Tibial nerve (tissue), 4 donors: ENCODE results near the gene HBG1. TPM values are rescaled to one million over a fixed set of nuclear protein-coding genes. Genes with fewer than 3 reads are reported as not detected.

ENCODE experiments used
- DNase-seq, 2 donors: peaks; one replicate each; pipeline ENCODE4 v3.0.0-alpha.2; 2019; ENCODE audit warnings: low spot score in 2 of 2
- H3K27ac ChIP-seq, 4 donors: fragments of 200-600 bp; sonication (generic) in 3 of 4; one replicate each; pipeline ENCODE4 v1.5.1; 2017 to 2019; ENCODE audit warnings: mild to moderate bottlenecking in 1 of 4
- H3K27me3 ChIP-seq, 2 donors: fragments of 200-600 bp; sonication (generic) in 1 of 2; one replicate each; pipeline versions ENCODE4 v1.5.1 to v1.6.0; 2017 to 2019
- H3K36me3 ChIP-seq, 3 donors: fragments of 200-600 bp; sonication (generic); one replicate each; pipeline ENCODE4 v1.5.1; 2018 to 2019
- H3K4me1 ChIP-seq, 4 donors: fragments of 200-600 bp; sonication (generic) in 3 of 4; one replicate each; pipeline ENCODE4 v1.5.1; 2017 to 2019
- H3K4me3 ChIP-seq, 4 donors: fragments of 200-600 bp; sonication (generic) in 3 of 4; one replicate each; pipeline ENCODE4 v1.5.1; 2017 to 2019; ENCODE audit warnings: mild to moderate bottlenecking in 1 of 4, moderate library complexity in 1 of 4
- H3K9me3 ChIP-seq, 4 donors: fragments of 200-600 bp; sonication (generic) in 3 of 4; one replicate each; pipeline ENCODE4 v1.5.1; 2017 to 2019
- EP300 ChIP-seq, 2 donors: sonication (generic); formaldehyde crosslinking; IDR thresholded peaks; one replicate each; pipeline ENCODE4 v1.6.1; 2017; ENCODE audit warnings: antibody characterized with exemption in 2 of 2, mild to moderate bottlenecking in 1 of 2
- POLR2A ChIP-seq, 2 donors: fragments of 450-650 bp; IDR thresholded peaks; one replicate each; pipeline ENCODE4 v1.6.1; 2017; ENCODE audit warnings: antibody characterized with exemption in 2 of 2, mild to moderate bottlenecking in 2 of 2, moderate library complexity in 2 of 2
- WGBS, 2 donors: methylation state at CpG; one replicate each; pipeline ENCODE4 v1.1.5; 2018; 5-methylcytosine and 5-hydroxymethylcytosine counted together
- total RNA-seq, 4 donors: library from RNA; depleted of rRNA; stranded (reverse); fragments of >200 nt; gene quantifications; one replicate each; pipeline ENCODE4 v1.1.0, GENCODE V29; 2016
- TF ChIP-seq, protein P1 (sequence below), 5 experiments: fragments of 200-600 bp in 3 of 5; fragments of 450-650 bp in 2 of 5; sonication (generic) in 3 of 5; IDR thresholded peaks; one replicate each; pipeline ENCODE4 v1.5.1; 2016 to 2019; ENCODE audit warnings: antibody characterized with exemption in 5 of 5, mild to moderate bottlenecking in 3 of 5, moderate library complexity in 2 of 5

The HBG1 gene
- total RNA-seq, 4 donors from 2014 or later = not detected

GRCh38 chr11:5286351-5286750 is 36.7 kb upstream of the HBG1 start:
- H3K9me3 ChIP-seq = no peaks in the 10 kb centered on the region
- H3K36me3 ChIP-seq = no peaks in the 10 kb centered on the region
- no peak overlapping the region for H3K4me3 ChIP-seq
- 43 to 44% methylated on average over 1 of the region's 1 CpG for whole genome bisulfite sequencing, 2 donors
- H3K27ac ChIP-seq = no peak overlapping the region
- H3K27me3 ChIP-seq = no peaks in the 10 kb centered on the region
- no peaks in the 10 kb centered on the region for H3K4me1 ChIP-seq
- no peak for DNase-seq
- TF ChIP-seq, protein P1, sequence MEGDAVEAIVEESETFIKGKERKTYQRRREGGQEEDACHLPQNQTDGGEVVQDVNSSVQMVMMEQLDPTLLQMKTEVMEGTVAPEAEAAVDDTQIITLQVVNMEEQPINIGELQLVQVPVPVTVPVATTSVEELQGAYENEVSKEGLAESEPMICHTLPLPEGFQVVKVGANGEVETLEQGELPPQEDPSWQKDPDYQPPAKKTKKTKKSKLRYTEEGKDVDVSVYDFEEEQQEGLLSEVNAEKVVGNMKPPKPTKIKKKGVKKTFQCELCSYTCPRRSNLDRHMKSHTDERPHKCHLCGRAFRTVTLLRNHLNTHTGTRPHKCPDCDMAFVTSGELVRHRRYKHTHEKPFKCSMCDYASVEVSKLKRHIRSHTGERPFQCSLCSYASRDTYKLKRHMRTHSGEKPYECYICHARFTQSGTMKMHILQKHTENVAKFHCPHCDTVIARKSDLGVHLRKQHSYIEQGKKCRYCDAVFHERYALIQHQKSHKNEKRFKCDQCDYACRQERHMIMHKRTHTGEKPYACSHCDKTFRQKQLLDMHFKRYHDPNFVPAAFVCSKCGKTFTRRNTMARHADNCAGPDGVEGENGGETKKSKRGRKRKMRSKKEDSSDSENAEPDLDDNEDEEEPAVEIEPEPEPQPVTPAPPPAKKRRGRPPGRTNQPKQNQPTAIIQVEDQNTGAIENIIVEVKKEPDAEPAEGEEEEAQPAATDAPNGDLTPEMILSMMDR (IDR thresholded peaks at IDR 0.05) = no peak
- no peak for TF ChIP-seq POLR2A (IDR thresholded peaks at IDR 0.05)
- no peak for TF ChIP-seq EP300 (IDR thresholded peaks at IDR 0.05)

GRCh38 chr11:5285703-5286340 is 36.2 kb upstream of the HBG1 start:
- TF ChIP-seq POLR2A (IDR thresholded peaks at IDR 0.05) = no peak
- no peak for TF ChIP-seq EP300 (IDR thresholded peaks at IDR 0.05)
- TF ChIP-seq, protein P1 (IDR thresholded peaks at IDR 0.05) = no peak
- 82 to 87% methylated on average over 4 of the region's 4 CpGs for WGBS, 2 donors

GRCh38 chr11:5284637-5285036 is 35.0 kb upstream of the HBG1 start:
- DNase-seq = no peak
- Histone ChIP-seq H3K36me3 (no peaks in the 10 kb centered on the region), H3K27ac (no peak overlapping the region), H3K4me3 (no peak overlapping the region), H3K27me3 (no peaks in the 10 kb centered on the region), H3K9me3 (no peaks in the 10 kb centered on the region), H3K4me1 (peaks cover 0 to 7% (median 0%) of the 10 kb centered on the region in 4 donors)
- WGBS, 2 donors = 83% methylated on average over 2 of the region's 2 CpGs
- TF ChIP-seq POLR2A (IDR thresholded peaks at IDR 0.05) (no peak), EP300 (IDR thresholded peaks at IDR 0.05) (no peak)
- TF ChIP-seq, protein P1 (IDR thresholded peaks at IDR 0.05) = no peak

More at GRCh38 chr11:5285703-5286340, 36.2 kb upstream of the HBG1 start:
- H3K27me3 ChIP-seq = no peaks in the 10 kb centered on the region
- H3K27ac ChIP-seq = no peak overlapping the region
- H3K4me1 ChIP-seq = peaks cover 0 to 4% (median 0%) of the 10 kb centered on the region in 4 donors
- H3K9me3 ChIP-seq = no peaks in the 10 kb centered on the region
- no peaks in the 10 kb centered on the region for H3K36me3 ChIP-seq
- H3K4me3 ChIP-seq = no peak overlapping the region
- DNase-seq = no peak

DNA sequence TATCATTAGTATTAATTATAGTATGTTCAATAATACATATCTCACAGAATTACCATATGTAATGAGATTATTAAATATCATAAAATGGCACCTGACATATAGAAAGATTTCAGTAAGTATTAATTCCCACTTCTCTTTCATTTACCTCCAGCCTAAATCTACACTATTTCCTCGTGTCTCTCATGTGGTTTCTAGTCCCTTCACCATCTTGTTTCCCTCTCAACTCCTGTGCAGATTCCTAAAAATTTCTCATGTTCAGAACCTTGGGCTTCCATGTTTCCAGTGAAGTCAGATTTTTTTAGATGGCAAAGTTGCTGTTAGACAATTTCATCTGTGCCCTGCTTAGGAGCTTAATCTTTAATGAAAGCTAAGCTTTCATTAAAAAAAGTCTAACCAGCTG is 34.2 kb upstream of the HBG1 start:
- Histone ChIP-seq H3K36me3 (no peaks in the 10 kb centered on the region), H3K27me3 (no peaks in the 10 kb centered on the region), H3K4me1 (peaks cover 0 to 7% (median 0%) of the 10 kb centered on the region in 4 donors), H3K27ac (no peak overlapping the region), H3K9me3 (no peaks in the 10 kb centered on the region), H3K4me3 (no peak overlapping the region)
- no peak for DNase-seq
- WGBS, 2 donors = 69 to 80% methylated on average over 1 of the region's 1 CpG
- no peak for TF ChIP-seq EP300 (IDR thresholded peaks at IDR 0.05)
- TF ChIP-seq POLR2A (IDR thresholded peaks at IDR 0.05) = no peak
- TF ChIP-seq, protein P1 (IDR thresholded peaks at IDR 0.05) = no peak

DNA sequence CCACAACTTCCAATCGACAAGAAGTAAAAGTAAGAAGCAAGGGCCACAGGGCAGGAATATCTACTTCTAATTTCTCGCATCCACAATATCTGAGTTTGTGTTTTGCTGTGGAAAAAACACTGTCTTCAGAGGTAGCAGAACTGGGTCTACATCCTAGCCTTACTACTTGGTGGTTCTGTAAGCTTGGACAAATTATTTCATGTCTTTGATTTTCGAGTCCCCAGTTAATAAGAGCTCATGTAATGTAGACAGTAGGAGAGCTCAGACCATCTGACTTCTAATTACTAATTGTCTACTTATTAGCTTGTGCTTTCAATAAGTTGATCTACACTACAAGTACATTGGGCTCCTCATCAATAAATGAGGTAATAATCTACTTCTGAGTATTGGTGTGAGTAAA is 33.4 kb upstream of the HBG1 start:
- peaks cover 0 to 7% (median 0%) of the 10 kb centered on the region in 4 donors for H3K4me1 ChIP-seq
- no peaks in the 10 kb centered on the region for H3K36me3 ChIP-seq
- H3K27me3 ChIP-seq = no peaks in the 10 kb centered on the region
- H3K4me3 ChIP-seq = no peak overlapping the region
- TF ChIP-seq EP300 (IDR thresholded peaks at IDR 0.05) = no peak
- TF ChIP-seq, protein P1 (IDR thresholded peaks at IDR 0.05) = no peak
- TF ChIP-seq POLR2A (IDR thresholded peaks at IDR 0.05) = no peak
- DNase-seq = no peak
- H3K27ac ChIP-seq = no peak overlapping the region
- WGBS, 2 donors = 83 to 86% methylated on average over 3 of the region's 3 CpGs
- no peaks in the 10 kb centered on the region for H3K9me3 ChIP-seq
